HG02981 (cell line): ENCODE data around the gene GALNT13.

Experiments used
- ATAC-seq: cut with Tn5 transposase; IDR thresholded peaks from one replicate; pipeline ENCODE4 v1.9.1; 2021; ENCODE audit warnings: mild to moderate bottlenecking, moderate library complexity; ENCODE audit not compliant: unreplicated experiment

GALNT13 gene

GRCh38 chr2:154289870-154290269 lies 418.1 kb downstream of the GALNT13 start:
- ATAC-seq, result no peak

GRCh38 chr2:154291511-154291910 lies 419.8 kb downstream of the GALNT13 start:
- ATAC-seq, result no peak

- no peak for ATAC-seq
Observed at GRCh38 chr2:154291927-154292326, 420.2 kb downstream of the GALNT13 start.

GRCh38 chr2:154293864-154294263 lies 422.1 kb downstream of the GALNT13 start:
- no peak for ATAC-seq

- ATAC-seq, result no peak
Observed at GRCh38 chr2:154306266-154306970, 434.7 kb downstream of the GALNT13 start.

- no peak for ATAC-seq
Observed at GRCh38 chr2:154307007-154307406, 435.3 kb downstream of the GALNT13 start.

GRCh38 chr2:154324601-154325000 lies 452.9 kb downstream of the GALNT13 start:
- ATAC-seq, result no peak

- ATAC-seq, result no peak
Observed at GRCh38 chr2:154329510-154329909, 457.8 kb downstream of the GALNT13 start.

GRCh38 chr2:154331784-154332183 lies 460.1 kb downstream of the GALNT13 start:
- no peak for ATAC-seq

- no peak for ATAC-seq
Observed at GRCh38 chr2:154336201-154336600, 464.5 kb downstream of the GALNT13 start.

- no peak for ATAC-seq
Observed at GRCh38 chr2:154338352-154338967, 466.7 kb downstream of the GALNT13 start.

GRCh38 chr2:154343282-154343681 lies 471.6 kb downstream of the GALNT13 start:
- ATAC-seq, result no peak

GRCh38 chr2:154350911-154351310 lies 479.2 kb downstream of the GALNT13 start:
- no peak for ATAC-seq

GRCh38 chr2:154361276-154361675 lies 489.6 kb downstream of the GALNT13 start:
- ATAC-seq, result no peak

- ATAC-seq, result no peak
Observed at GRCh38 chr2:154368153-154368552, 496.4 kb downstream of the GALNT13 start.

- ATAC-seq, result no peak
Observed at GRCh38 chr2:154370873-154371272, 499.2 kb downstream of the GALNT13 start.

- ATAC-seq, result no peak
Observed at GRCh38 chr2:154374416-154374815, 502.7 kb downstream of the GALNT13 start.

- ATAC-seq, result no peak
Observed at GRCh38 chr2:154375579-154375931, 503.8 kb downstream of the GALNT13 start.

GRCh38 chr2:154381931-154382794 lies 510.4 kb downstream of the GALNT13 start:
- no peak for ATAC-seq

GRCh38 chr2:154386186-154386585 lies 514.5 kb downstream of the GALNT13 start:
- ATAC-seq, result no peak

GRCh38 chr2:154391051-154391450 lies 519.3 kb downstream of the GALNT13 start:
- no peak for ATAC-seq

- ATAC-seq, result peak; percentile 94
Observed at GRCh38 chr2:154392256-154392655, 520.5 kb downstream of the GALNT13 start.
